ENCODE results near the gene TNP2. TPM values are rescaled to one million over a fixed set of nuclear protein-coding genes. Genes with fewer than 3 reads are reported as not detected.

Gene TNP2
- total and polyA plus RNA-seq, 2 of the 4 experiments (the other 2 are of a cell fraction), result not detected

- DNase-seq (no peak), ATAC-seq (ENCODE audit: low read depth) (no peak)
- no peak overlapping the region for H3K4me3 ChIP-seq (ENCODE audit: insufficient read depth, low read depth, low read length)
- CTCF ChIA-PET, result no interaction called here
- H3K56ac ChIP-seq (ENCODE audit: extremely low read depth, insufficient read depth, low read length), result no peak overlapping the region
- H2AK5ac ChIP-seq (ENCODE audit: low read depth, low read length), result no peak overlapping the region
- 0 out of 2 replicates have a peak, but pooled peaks cover under 1% of the 10 kb centered on the region for H4K20me1 ChIP-seq (ENCODE audit: insufficient read depth, low read length)
- H3K4me2 ChIP-seq (ENCODE audit: low read depth, low read length), result no peak overlapping the region
- H4K5ac ChIP-seq (ENCODE audit: low read depth, low read length), result no peak overlapping the region
- no peak overlapping the region for H2AK9ac ChIP-seq (replicated peaks; ENCODE audit: low read depth, low read length, poor library complexity)
- BruUV-seq (replicated peaks), result no TSS peak
- POLR2A ChIA-PET (ENCODE audit: unreplicated experiment), result no interaction called here
- TF ChIP-seq NFE2L2 (IDR thresholded peaks at IDR 0.05; ENCODE audit: low read depth, low read length) (no peak), CTCF (conservative IDR thresholded peaks at IDR 0.05; ENCODE audit: low read depth, low read length) (no peak), SMC3 (IDR thresholded peaks at IDR 0.05; ENCODE audit: low read depth, low read length) (no peak), USF2 (IDR thresholded peaks at IDR 0.05; ENCODE audit: low read depth, low read length) (no peak), CHD1 (IDR thresholded peaks at IDR 0.05; ENCODE audit: low read depth, low read length) (no peak), CEBPB (IDR thresholded peaks at IDR 0.05; ENCODE audit: low read depth, low read length) (no peak), ELK1 (IDR thresholded peaks at IDR 0.05; ENCODE audit: borderline replicate concordance, low read depth, low read length) (no peak), RFX5 (IDR thresholded peaks at IDR 0.05; ENCODE audit: low read depth, low read length) (no peak), RAD21 (IDR thresholded peaks at IDR 0.05; ENCODE audit: low read length) (no peak), BHLHE40 (IDR thresholded peaks at IDR 0.05; ENCODE audit: low read depth, low read length) (no peak), POLR2A (IDR thresholded peaks at IDR 0.05; ENCODE audit: low read depth, low read length) (no peak), MAZ (IDR thresholded peaks at IDR 0.05; ENCODE audit: borderline replicate concordance, low read depth, low read length) (no peak), RCOR1 (IDR thresholded peaks at IDR 0.05; ENCODE audit: insufficient replicate concordance, low read length) (no peak)
- H2BK5ac ChIP-seq (ENCODE audit: low read depth, low read length, poor library complexity, severe bottlenecking), result no peak overlapping the region
- H2BK120ac ChIP-seq (ENCODE audit: low read depth, low read length), result no peak overlapping the region
- no peaks in the 10 kb centered on the region for H3K9me3 ChIP-seq (ENCODE audit: control insufficient read depth, insufficient read depth, low read length)
- no peak overlapping the region for H2BK20ac ChIP-seq (ENCODE audit: low read depth, low read length)
- in situ Hi-C loops (cut with MboI; ENCODE audit: low sequenced_read_pairs), result no loop called here
- no peak overlapping the region for H3K23ac ChIP-seq (ENCODE audit: low read depth, low read length)
- H3K27ac ChIP-seq (ENCODE audit: insufficient read depth, low read length), result no peak overlapping the region
- no peak overlapping the region for H3K9ac ChIP-seq (ENCODE audit: low read depth, low read length)
- H3K36me3 ChIP-seq (ENCODE audit: control insufficient read depth, insufficient read depth, low read length), result no peaks in the 10 kb centered on the region
- no peak overlapping the region for H3K14ac ChIP-seq (replicated peaks; ENCODE audit: low read depth, low read length)
- intact Hi-C loops (cut with micrococcal nuclease), result no loop called here
- no peak overlapping the region for H3K18ac ChIP-seq (ENCODE audit: low read depth, low read length)
- no peak overlapping the region for H2AFZ ChIP-seq (replicated peaks; ENCODE audit: low read length, poor library complexity)
- no peaks in the 10 kb centered on the region for H3K9me1 ChIP-seq (ENCODE audit: insufficient read depth, low read length)
- 75% methylated on average over 4 of the region's 5 CpGs; no CpG with 5 or more reads in 1 of the 2 experiments for WGBS, 2 experiments (ENCODE audit: extremely low coverage in 2 of 2, insufficient read length in 1 of 2)
- no peaks in the 10 kb centered on the region for H3K79me1 ChIP-seq (ENCODE audit: low read depth in 1 of 2, low read length in 2 of 2)
- no peak overlapping the region for H4K8ac ChIP-seq (ENCODE audit: low read depth in 2 of 2, low read length in 2 of 2)
- 0 out of 2 replicates have a peak, but pooled peaks cover 2% of the 10 kb centered on the region for H3K4me1 ChIP-seq (ENCODE audit: control insufficient read depth, insufficient read depth, low read length)
- H3K27me3 ChIP-seq (ENCODE audit: control insufficient read depth, insufficient read depth, low read length), result peaks cover 6% of the 10 kb centered on the region
- dilution Hi-C loops (cut with HindIII; ENCODE audit: low sequenced_read_pairs, unreplicated experiment), result no loop called here
- no peak overlapping the region for H4K91ac ChIP-seq (ENCODE audit: insufficient read depth, low read depth, low read length)
- no peak overlapping the region for H3K4ac ChIP-seq (ENCODE audit: low read depth, low read length)
- no peak overlapping the region for H2BK15ac ChIP-seq (ENCODE audit: low read depth, low read length)
These were observed 23.8 kb downstream of the TNP2 start for GRCh38 chr16:11245222-11245737.
